Smooth muscle cell (in vitro differentiated cells): ENCODE measurements around the gene FLVCR2. TPM values are rescaled to one million over a fixed set of nuclear protein-coding genes. Genes with fewer than 3 reads are reported as not detected.

Experiments used
- DNase-seq: peaks from one replicate; lab custom pipeline; 2025; ENCODE audit not compliant: unreplicated experiment; lab: John Stamatoyannopoulos, UW
- H2AFZ ChIP-seq: fragments of 200-600 bp; sonication (generic); 2 replicates; pipeline ENCODE4 v1.6.0; 2016; ENCODE audit warnings: antibody characterized with exemption, low read depth, mild to moderate bottlenecking
- H3F3A ChIP-seq: fragments of 200-600 bp; sonication (generic); 2 replicates; pipeline ENCODE4 v1.6.0; 2017; ENCODE audit warnings: antibody characterized with exemption, low read depth
- H3K27ac ChIP-seq: fragments of 200-600 bp; sonication (generic); 2 replicates; pipeline ENCODE4 v1.5.1; 2016; ENCODE audit warnings: low read depth, mild to moderate bottlenecking
- H3K27me3 ChIP-seq: fragments of 200-600 bp; sonication (generic); 2 replicates; pipeline ENCODE4 v1.6.1; 2016; ENCODE audit warnings: low read depth, mild to moderate bottlenecking
- H3K36me3 ChIP-seq: fragments of 200-600 bp; sonication (generic); 2 replicates; pipeline ENCODE4 v1.5.1; 2016; ENCODE audit warnings: low read depth
- H3K4me1 ChIP-seq: fragments of 200-600 bp; sonication (generic); 2 replicates; pipeline ENCODE4 v1.5.1; 2016; ENCODE audit warnings: low read depth
- H3K4me2 ChIP-seq: fragments of 200-600 bp; sonication (generic); 2 replicates; pipeline ENCODE4 v1.6.0; 2016; ENCODE audit warnings: mild to moderate bottlenecking
- H3K4me3 ChIP-seq: fragments of 200-600 bp; sonication (generic); 2 replicates; pipeline ENCODE4 v1.5.1; 2016; ENCODE audit warnings: mild to moderate bottlenecking
- H3K79me2 ChIP-seq: fragments of 200-600 bp; sonication (generic); 2 replicates; pipeline ENCODE4 v1.6.0; 2016; ENCODE audit warnings: low read depth, mild to moderate bottlenecking
- H3K9ac ChIP-seq: fragments of 200-600 bp; sonication (generic); 2 replicates; pipeline ENCODE4 v1.6.0; 2016; ENCODE audit warnings: low read depth
- H3K9me3 ChIP-seq: fragments of 200-600 bp; sonication (generic); replicated peaks from 2 replicates; pipeline ENCODE4 v1.5.1; 2016; ENCODE audit warnings: low read depth
- H4K20me1 ChIP-seq: fragments of 200-600 bp; sonication (generic); 2 replicates; pipeline ENCODE4 v1.6.0; 2016; ENCODE audit warnings: low read depth
- WGBS: methylation state at CpG from one replicate; pipeline ENCODE4 v1.1.7; 2016; ENCODE audit warnings: low lambda C conversion rate; 5-methylcytosine and 5-hydroxymethylcytosine counted together
- polyA plus RNA-seq: library from polyadenylated mRNA; unstranded; fragments of >200 nt; fragmentation: Nextera tagmentation; extraction: Ambion mirVana; gene quantifications from 2 replicates; pipeline ENCODE4 v1.2.1, GENCODE V29; 2016
- total RNA-seq: library from RNA; depleted of rRNA; stranded (reverse); fragments of >200 nt; gene quantifications from 2 replicates; pipeline ENCODE4 v1.2.3, GENCODE V29; 2014
- TF ChIP-seq, protein P1 (sequence below): fragments of 200-600 bp; sonication (generic); IDR thresholded peaks from 2 replicates; pipeline ENCODE4 v1.5.1; 2017; ENCODE audit warnings: borderline replicate concordance, mild to moderate bottlenecking, antibody characterized with exemption; ENCODE audit not compliant: insufficient read depth, poor library complexity, severe bottlenecking

Gene FLVCR2
- total and polyA plus RNA-seq, 2 experiments from 2014 or later = 3.0 to 13.3 TPM

- TF ChIP-seq, protein P1, sequence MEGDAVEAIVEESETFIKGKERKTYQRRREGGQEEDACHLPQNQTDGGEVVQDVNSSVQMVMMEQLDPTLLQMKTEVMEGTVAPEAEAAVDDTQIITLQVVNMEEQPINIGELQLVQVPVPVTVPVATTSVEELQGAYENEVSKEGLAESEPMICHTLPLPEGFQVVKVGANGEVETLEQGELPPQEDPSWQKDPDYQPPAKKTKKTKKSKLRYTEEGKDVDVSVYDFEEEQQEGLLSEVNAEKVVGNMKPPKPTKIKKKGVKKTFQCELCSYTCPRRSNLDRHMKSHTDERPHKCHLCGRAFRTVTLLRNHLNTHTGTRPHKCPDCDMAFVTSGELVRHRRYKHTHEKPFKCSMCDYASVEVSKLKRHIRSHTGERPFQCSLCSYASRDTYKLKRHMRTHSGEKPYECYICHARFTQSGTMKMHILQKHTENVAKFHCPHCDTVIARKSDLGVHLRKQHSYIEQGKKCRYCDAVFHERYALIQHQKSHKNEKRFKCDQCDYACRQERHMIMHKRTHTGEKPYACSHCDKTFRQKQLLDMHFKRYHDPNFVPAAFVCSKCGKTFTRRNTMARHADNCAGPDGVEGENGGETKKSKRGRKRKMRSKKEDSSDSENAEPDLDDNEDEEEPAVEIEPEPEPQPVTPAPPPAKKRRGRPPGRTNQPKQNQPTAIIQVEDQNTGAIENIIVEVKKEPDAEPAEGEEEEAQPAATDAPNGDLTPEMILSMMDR = no peak
- Histone ChIP-seq H3K9me3 (no peaks in the 10 kb centered on the region), H2AFZ (no peak overlapping the region), H3K36me3 (peaks cover 6% of the 10 kb centered on the region), H3K4me1 (peaks cover under 1% of the 10 kb centered on the region), H3K27ac (no peak overlapping the region), H3F3A (no peaks in the 10 kb centered on the region), H4K20me1 (no peaks in the 10 kb centered on the region), H3K27me3 (no peaks in the 10 kb centered on the region), H3K4me2 (no peak overlapping the region), H3K79me2 (peaks cover 7% of the 10 kb centered on the region), H3K4me3 (no peak overlapping the region), H3K9ac (no peak overlapping the region)
- 93% methylated on average over 2 of the region's 2 CpGs for WGBS
- DNase-seq = no peak
Measured at GRCh38 chr14:75667099-75667765, 88.8 kb downstream of the FLVCR2 start.

- Histone ChIP-seq H3K27ac (no peak overlapping the region), H3K4me1 (peaks cover 3% of the 10 kb centered on the region), H3K4me3 (no peak overlapping the region), H3K4me2 (no peak overlapping the region), H3K9ac (no peak overlapping the region), H2AFZ (no peak overlapping the region), H4K20me1 (peaks cover 15% of the 10 kb centered on the region), H3K9me3 (no peaks in the 10 kb centered on the region), H3K27me3 (no peaks in the 10 kb centered on the region), H3K79me2 (peaks cover 7% of the 10 kb centered on the region), H3K36me3 (peaks cover 6% of the 10 kb centered on the region), H3F3A (no peaks in the 10 kb centered on the region)
- TF ChIP-seq, protein P1 = no peak
- whole genome bisulfite sequencing = 96% methylated on average over 1 of the region's 1 CpG
- DNase-seq = no peak
Measured at GRCh38 chr14:75672605-75673192, 94.3 kb downstream of the FLVCR2 start.

- Histone ChIP-seq H3K9ac (no peak overlapping the region), H3F3A (no peaks in the 10 kb centered on the region), H3K9me3 (no peaks in the 10 kb centered on the region), H4K20me1 (peaks cover 15% of the 10 kb centered on the region), H3K27me3 (no peaks in the 10 kb centered on the region), H3K4me1 (peaks cover 3% of the 10 kb centered on the region), H3K36me3 (peaks cover 6% of the 10 kb centered on the region), H3K4me2 (no peak overlapping the region), H2AFZ (no peak overlapping the region), H3K79me2 (peaks cover 7% of the 10 kb centered on the region), H3K4me3 (no peak overlapping the region), H3K27ac (no peak overlapping the region)
- no peak for DNase-seq
- 97% methylated on average over 4 of the region's 4 CpGs for WGBS
- TF ChIP-seq, protein P1 = no peak
Measured at GRCh38 chr14:75673345-75674035, 95.1 kb downstream of the FLVCR2 start.
